Parathyroid adenoma (tissue), 2 donors: ENCODE results near the gene C16orf87.
A peak's percentile ranks its signal among the peaks of the same experiment; 100 is the strongest.

Source experiments
- H2AFZ ChIP-seq: fragments of 300-600 bp; sonication (generic); one replicate; pipeline ENCODE4 v1.7.0; 2017; ENCODE audit warnings: antibody characterized with exemption, mild to moderate bottlenecking
- H3K27ac ChIP-seq: fragments of 300-600 bp; sonication (generic); one replicate; pipeline ENCODE4 v1.7.0; 2017
- H3K27me3 ChIP-seq: fragments of 300-600 bp; sonication (generic); one replicate; pipeline ENCODE4 v1.7.0; 2017; ENCODE audit warnings: low read length; ENCODE audit not compliant: control insufficient read depth, insufficient read depth
- H3K36me3 ChIP-seq: fragments of 300-600 bp; sonication (generic); one replicate; pipeline ENCODE4 v1.7.0; 2017; ENCODE audit warnings: low read length; ENCODE audit not compliant: control insufficient read depth, insufficient read depth
- H3K4me1 ChIP-seq: fragments of 300-600 bp; sonication (generic); one replicate; pipeline ENCODE4 v1.7.0; 2017; ENCODE audit warnings: control low read depth
- H3K4me2 ChIP-seq: fragments of 300-600 bp; sonication (generic); one replicate; pipeline ENCODE4 v1.7.0; 2017; ENCODE audit warnings: low read length
- H3K4me3 ChIP-seq: fragments of 300-600 bp; sonication (generic); one replicate; pipeline ENCODE4 v1.7.0; 2017; ENCODE audit warnings: low read depth, low read length
- H3K79me2 ChIP-seq: fragments of 300-600 bp; sonication (generic); one replicate; pipeline ENCODE4 v1.7.0; 2017; ENCODE audit warnings: control low read depth
- H3K9ac ChIP-seq: fragments of 300-600 bp; sonication (generic); one replicate; pipeline ENCODE4 v1.7.0; 2017; ENCODE audit warnings: mild to moderate bottlenecking
- H3K9me3 ChIP-seq: fragments of 300-600 bp; sonication (generic); one replicate; pipeline ENCODE4 v1.7.0; 2017; ENCODE audit warnings: low read length; ENCODE audit not compliant: control insufficient read depth
- TF ChIP-seq, protein P1 (sequence below): fragments of 300-600 bp; sonication (generic); IDR thresholded peaks from one replicate; pipeline ENCODE4 v1.7.0; 2017; ENCODE audit warnings: antibody characterized with exemption, mild to moderate bottlenecking
- donor health status: primary hyperparathyroidism.

The C16orf87 gene

DNA sequence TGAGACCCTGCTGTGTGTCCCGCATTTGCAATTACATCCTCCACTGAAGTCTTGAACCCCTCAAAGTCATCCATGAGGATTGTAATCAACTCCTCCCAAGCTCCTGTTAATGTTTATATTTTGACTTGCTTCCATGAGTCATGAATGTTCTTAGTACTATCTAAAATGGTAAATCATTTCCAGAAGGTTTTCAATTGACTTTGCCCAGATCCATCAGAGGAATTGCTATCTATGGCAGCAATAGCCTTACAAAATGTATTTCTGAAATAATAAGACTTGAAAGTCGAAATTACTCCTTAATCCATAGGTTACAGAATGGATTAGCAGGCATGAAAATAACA is 2.5 kb upstream of the C16orf87 start:
- Histone ChIP-seq H3K9me3 (no peaks in the 10 kb centered on the region), H3K36me3 (no peaks in the 10 kb centered on the region), H3K27ac (no peak overlapping the region), H3K27me3 (no peaks in the 10 kb centered on the region), H3K4me3 (no peak overlapping the region), H3K4me2 (no peak overlapping the region), H2AFZ (no peak overlapping the region), H3K79me2 (peaks cover 4% of the 10 kb centered on the region), H3K9ac (no peak overlapping the region), H3K4me1 (no peaks in the 10 kb centered on the region)
- TF ChIP-seq, protein P1, sequence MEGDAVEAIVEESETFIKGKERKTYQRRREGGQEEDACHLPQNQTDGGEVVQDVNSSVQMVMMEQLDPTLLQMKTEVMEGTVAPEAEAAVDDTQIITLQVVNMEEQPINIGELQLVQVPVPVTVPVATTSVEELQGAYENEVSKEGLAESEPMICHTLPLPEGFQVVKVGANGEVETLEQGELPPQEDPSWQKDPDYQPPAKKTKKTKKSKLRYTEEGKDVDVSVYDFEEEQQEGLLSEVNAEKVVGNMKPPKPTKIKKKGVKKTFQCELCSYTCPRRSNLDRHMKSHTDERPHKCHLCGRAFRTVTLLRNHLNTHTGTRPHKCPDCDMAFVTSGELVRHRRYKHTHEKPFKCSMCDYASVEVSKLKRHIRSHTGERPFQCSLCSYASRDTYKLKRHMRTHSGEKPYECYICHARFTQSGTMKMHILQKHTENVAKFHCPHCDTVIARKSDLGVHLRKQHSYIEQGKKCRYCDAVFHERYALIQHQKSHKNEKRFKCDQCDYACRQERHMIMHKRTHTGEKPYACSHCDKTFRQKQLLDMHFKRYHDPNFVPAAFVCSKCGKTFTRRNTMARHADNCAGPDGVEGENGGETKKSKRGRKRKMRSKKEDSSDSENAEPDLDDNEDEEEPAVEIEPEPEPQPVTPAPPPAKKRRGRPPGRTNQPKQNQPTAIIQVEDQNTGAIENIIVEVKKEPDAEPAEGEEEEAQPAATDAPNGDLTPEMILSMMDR = no peak

DNA sequence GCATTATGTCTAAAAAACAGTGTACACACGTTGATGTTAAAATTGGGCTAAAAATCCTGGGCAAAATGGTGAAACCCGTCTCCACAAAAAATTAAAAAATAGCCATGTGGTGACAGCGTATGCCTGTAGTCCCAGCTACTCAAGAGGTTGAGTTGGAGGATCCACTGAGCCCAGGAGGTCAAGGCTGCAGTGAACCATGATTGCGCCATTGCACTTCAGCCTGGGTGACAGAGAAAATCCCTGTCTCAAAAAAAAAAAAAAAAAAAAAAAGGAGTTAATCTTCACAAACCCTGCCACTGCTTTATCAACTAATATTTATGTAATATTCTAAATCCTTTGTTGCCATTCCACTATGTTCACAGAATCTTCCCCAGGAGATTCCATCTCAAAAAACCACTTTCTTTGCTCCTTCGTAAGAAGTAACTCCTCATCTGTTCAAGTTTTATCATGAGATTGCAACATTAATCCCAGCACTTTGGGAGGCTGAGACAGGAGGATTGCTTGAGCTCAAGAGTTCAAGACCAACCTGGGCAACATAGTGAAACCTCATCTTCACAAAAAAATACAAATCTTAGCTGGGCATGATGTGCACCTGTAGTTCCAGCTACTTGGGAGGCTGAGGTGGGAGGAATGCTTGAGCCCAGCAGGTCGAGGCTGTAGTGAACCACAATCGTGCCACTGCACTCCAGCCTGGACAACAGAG is 1.9 kb upstream of the C16orf87 start:
- Histone ChIP-seq H3K36me3 (no peaks in the 10 kb centered on the region), H2AFZ (no peak overlapping the region), H3K4me3 (no peak overlapping the region), H3K4me2 (no peak overlapping the region), H3K27me3 (no peaks in the 10 kb centered on the region), H3K9ac (no peak overlapping the region), H3K27ac (no peak overlapping the region), H3K9me3 (no peaks in the 10 kb centered on the region), H3K4me1 (no peaks in the 10 kb centered on the region), H3K79me2 (peaks cover 5% of the 10 kb centered on the region)
- TF ChIP-seq, protein P1 = no peak

DNA sequence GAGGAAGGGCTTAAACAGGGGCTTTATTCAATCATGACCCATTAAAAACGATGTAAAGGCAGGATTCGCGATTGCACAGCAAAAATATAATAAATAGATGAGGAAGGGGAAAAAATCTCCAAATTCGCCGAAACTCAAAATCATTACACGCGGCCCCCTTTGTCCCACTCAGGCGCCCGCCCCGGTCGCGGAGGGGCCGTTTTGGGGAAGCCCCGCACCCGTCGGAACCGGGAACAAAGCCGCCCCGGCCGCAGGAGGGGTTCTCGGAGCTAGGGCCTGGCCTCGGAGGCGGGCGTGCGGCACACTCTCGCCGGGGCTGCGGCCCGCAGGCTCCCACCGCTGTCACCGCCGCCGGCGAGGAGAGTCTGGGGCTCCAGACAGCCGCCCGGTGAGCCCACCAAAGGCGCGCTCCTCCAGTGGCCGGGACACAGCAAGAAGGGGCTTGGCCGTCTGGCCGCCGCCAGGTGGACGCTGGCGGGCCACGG is 521 bp downstream of the C16orf87 start:
- H3K27ac ChIP-seq = peak overlapping the region; percentile 71
- TF ChIP-seq, protein P1 = peak; percentile 6
- H2AFZ ChIP-seq = peak overlapping the region; percentile 73
- peak overlapping the region; percentile 3 for H3K9ac ChIP-seq
- peak overlapping the region; percentile 73 for H3K4me3 ChIP-seq
- no peaks in the 10 kb centered on the region for H3K9me3 ChIP-seq
- no peaks in the 10 kb centered on the region for H3K27me3 ChIP-seq
- H3K36me3 ChIP-seq = no peaks in the 10 kb centered on the region
- peak overlapping the region; percentile 84 for H3K4me2 ChIP-seq
- no peaks in the 10 kb centered on the region for H3K4me1 ChIP-seq
- H3K79me2 ChIP-seq = peaks cover 6% of the 10 kb centered on the region

DNA sequence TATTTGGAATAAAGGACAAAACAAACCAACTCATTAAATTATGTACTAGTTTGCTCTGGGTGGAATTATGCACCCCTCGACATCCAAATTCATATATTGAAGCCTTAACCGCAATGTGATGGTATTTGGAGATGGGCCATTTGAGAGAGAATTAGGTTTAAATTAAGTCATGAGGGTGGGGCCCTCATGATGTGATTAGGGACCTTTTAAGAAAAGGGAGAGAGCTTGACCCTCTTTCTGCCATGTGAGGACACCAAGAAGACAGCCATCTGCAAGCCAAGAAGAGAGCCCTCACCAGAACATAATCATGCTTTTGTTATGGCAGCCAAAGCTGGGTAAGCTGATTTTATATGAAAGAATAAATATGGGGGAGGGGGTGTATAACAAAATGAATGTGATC is 2.0 kb downstream of the C16orf87 start:
- Histone ChIP-seq H3K27ac (no peak overlapping the region), H3K9ac (no peak overlapping the region), H3K36me3 (no peaks in the 10 kb centered on the region), H3K9me3 (no peaks in the 10 kb centered on the region), H2AFZ (no peak overlapping the region), H3K4me2 (no peak overlapping the region), H3K4me1 (no peaks in the 10 kb centered on the region), H3K27me3 (no peaks in the 10 kb centered on the region), H3K4me3 (no peak overlapping the region), H3K79me2 (peaks cover 9% of the 10 kb centered on the region)
- TF ChIP-seq, protein P1 = no peak

DNA sequence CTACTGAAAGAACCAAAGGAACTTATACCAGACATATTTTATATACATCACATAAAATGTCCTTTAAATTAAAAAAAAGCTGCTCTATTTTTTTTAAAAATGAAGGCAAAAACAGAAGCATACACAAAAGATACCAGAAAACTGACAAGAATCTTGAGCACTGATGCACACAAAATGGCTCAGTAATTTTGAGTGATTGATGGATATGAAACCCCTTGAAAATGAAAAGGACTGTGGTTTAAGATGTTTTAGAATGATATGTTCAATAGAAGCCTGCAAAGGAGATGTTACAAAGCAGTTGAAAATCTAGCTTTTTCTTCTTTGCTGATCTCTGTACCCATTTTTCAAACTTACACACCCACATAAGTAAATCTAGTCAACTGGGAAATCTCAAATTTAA is 2.7 kb downstream of the C16orf87 start:
- Histone ChIP-seq H3K4me3 (no peak overlapping the region), H3K9ac (no peak overlapping the region), H3K4me2 (no peak overlapping the region), H2AFZ (no peak overlapping the region), H3K9me3 (no peaks in the 10 kb centered on the region), H3K79me2 (peaks cover 12% of the 10 kb centered on the region), H3K27ac (no peak overlapping the region), H3K36me3 (no peaks in the 10 kb centered on the region), H3K4me1 (no peaks in the 10 kb centered on the region), H3K27me3 (no peaks in the 10 kb centered on the region)
- TF ChIP-seq, protein P1 = no peak
